ENCODE results near the gene HORMAD1.
"Not testable (repeated sequence)": the region's sequence is repeated elsewhere in the genome, so short reads cannot be mapped to it uniquely, and the experiment has no call there.

Gene HORMAD1, protein sequence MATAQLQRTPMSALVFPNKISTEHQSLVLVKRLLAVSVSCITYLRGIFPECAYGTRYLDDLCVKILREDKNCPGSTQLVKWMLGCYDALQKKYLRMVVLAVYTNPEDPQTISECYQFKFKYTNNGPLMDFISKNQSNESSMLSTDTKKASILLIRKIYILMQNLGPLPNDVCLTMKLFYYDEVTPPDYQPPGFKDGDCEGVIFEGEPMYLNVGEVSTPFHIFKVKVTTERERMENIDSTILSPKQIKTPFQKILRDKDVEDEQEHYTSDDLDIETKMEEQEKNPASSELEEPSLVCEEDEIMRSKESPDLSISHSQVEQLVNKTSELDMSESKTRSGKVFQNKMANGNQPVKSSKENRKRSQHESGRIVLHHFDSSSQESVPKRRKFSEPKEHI

DNA sequence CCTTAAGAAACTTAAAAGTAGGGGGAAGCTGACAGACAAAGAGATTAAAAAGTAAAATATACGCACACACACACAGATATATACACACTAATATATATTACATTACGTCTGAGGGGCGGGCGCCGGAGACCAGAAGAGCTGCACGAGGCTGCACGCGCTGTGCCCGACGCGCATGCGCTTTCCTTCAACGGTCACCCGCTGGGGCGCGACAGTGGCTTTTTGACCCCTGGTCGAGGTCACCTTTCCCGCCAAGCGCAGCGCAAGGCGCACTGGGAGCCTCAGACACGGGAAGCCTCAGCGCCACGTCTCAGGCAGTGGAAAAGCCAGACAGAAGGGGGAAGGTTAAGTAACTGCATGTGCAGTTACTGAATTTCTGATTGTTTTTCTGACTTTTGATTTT is at the start of gene HORMAD1:
HORMAD1 (minus strand) TSS at position 193 of the 400 bp plus-strand sequence. CDS start 1,390 bp downstream, outside the sequence.
- DNase-seq (ENCODE audit: low read depth in 2 of 2): no peak

DNA sequence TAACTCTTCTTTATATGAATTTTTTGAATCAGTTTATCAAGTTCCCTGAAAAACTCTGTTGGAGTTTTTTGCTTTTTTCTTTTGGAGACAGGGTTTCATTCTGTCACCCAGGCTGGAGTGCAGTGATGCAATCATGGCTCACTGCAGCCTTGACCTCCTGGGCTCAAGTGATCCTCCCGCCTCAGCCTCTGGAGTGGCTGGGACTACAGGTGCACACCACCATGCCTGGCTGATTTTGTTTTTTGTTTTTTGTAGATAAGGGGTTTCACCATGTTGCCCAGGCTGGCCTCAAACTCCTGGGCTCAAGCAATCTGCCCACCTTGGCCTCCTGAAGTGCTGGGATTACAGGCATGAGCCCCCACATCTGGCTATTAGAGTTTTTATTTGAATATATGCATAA is 47.0 kb upstream of the HORMAD1 start:
- DNase-seq (ENCODE audit: low read depth in 2 of 2): not testable (repeated sequence)

DNA sequence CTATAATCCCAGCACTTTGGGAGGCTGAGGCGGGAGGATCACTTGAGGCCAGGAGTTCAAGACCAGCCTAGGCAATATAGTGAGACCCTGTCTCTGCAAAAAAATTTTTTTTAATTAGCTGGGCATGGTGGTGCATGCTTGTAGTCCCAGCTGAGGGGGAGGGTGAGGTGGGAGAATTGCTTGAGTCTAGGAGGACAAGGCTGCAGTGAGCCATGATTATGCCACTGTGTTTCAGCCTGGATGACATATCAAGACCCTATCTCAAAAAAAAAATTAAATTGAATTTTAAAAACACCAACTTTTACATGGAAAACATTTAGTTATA is 45.2 kb upstream of the HORMAD1 start:
- not testable (repeated sequence) for DNase-seq (ENCODE audit: low read depth in 2 of 2)

DNA sequence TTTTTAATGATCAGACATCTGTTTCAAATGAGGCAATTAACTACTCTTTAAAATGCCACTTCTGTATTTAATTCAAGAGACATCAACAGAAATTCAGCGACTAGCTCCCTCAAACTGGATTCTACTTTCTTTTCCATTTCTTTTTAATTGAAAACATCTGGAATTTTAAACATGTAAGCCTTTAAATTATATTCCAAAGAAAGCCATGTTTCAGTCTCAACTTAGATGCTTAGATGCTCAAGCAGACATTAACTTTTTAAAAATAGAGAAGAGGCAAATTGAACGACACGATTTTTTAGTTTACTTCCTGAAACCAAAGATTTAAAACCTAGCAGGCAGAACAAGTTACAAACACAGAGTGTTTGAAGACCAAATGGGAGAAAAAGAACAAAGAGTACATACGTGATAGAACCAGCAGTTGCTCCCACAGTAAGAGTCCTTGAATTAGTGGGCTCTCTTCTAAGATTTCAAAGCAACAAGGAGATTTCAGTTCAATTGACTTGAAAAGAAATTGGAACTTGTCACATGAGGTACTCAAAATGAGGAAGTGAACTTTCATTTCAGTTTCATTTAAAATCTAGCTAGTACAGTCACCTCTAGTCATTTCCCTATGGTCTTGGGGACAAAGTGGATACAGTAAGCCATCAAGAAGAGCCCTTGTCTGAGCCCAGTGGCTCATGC is 44.7 kb upstream of the HORMAD1 start, which contains the start of gene CTSS:
CTSS (minus strand) TSS at position 483 of the 681 bp plus-strand sequence. CDS start 1,015 bp downstream, outside the sequence.
- no peak for DNase-seq (ENCODE audit: low read depth in 2 of 2)

GRCh38 chr1:150764617-150765101 is 44.0 kb upstream of the HORMAD1 start:
- DNase-seq (ENCODE audit: low read depth in 2 of 2): no peak

DNA sequence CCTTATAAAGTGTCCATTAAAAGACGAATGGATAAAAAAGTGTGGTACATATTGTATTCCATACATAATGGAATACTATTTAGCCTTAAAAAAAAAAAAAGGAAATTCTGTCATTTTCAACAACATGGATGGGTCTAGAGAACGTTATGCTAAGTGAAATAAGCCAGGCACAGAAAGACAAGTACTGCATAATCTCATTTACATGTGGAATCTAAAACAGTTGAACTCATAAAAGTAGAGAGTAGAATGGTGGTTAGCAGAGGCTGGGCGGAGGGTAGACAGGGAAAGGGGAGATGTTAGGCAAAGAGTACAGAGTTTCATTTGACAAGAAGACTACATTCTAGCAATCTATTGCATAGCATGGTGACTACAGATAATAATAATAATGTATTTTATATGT is 42.3 kb upstream of the HORMAD1 start:
- no peak for DNase-seq (ENCODE audit: low read depth in 2 of 2)

- no peak for DNase-seq (ENCODE audit: low read depth in 2 of 2)
Observed at GRCh38 chr1:150762552-150762951, 41.9 kb upstream of the HORMAD1 start.

DNA sequence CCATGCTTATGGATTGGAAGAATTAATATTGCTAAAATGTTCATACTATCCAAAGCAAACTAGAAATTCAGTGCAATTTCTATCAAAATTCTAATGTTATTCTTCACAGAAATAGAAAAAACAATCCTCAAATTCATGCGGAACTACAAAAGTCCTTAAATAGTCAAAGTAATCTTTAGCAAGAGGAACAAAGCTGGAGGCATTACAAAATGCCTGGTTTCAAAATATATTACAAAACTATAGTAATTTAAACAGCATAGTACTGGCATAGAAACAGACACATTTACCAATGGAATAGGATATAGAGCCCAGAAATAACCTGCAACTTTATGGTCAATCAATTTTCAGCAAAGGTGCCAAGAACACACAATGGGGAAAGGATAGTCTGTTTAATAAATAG is 41.1 kb upstream of the HORMAD1 start:
- no peak for DNase-seq (ENCODE audit: low read depth in 2 of 2)

DNA sequence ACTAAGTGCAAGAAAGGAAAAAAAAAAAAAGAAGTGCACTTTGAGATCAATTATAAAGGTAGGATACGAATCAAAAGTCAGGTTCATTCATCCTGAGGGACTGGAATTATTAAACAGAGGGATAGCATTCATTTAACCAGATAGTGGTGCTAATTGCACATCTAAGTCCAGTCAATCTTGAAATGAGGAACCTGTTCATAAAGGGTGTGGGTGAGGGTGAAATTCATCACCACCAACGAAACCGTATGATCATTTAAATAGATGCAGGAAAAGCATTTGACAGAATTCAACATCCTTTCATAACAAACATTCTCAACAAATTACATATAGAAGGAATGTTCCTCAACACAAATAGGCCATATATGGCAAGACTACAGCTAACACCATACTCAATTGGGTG is 39.3 kb upstream of the HORMAD1 start:
- DNase-seq (ENCODE audit: low read depth in 2 of 2): no peak

DNA sequence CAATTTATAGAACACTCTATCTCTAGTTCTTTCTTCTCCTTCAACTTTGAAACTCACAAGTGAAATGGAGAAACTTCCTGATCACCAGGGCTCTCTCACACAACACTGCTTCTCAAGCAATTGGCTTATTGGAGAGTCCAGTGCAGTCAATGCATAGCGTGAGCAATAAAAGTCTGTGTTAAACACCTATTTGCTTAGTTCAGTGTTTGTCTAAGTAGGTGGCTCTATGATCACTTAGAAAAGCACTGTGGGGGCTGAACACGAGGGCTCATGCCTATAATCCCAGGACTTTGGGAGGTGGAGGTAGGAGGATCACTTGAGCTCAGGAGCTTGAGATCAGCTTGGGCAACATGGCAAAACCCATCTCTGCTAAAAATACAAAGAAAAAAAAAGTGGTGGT is 32.7 kb upstream of the HORMAD1 start:
- DNase-seq (ENCODE audit: low read depth in 2 of 2): no peak

- no peak for DNase-seq (ENCODE audit: low read depth in 2 of 2)
Observed at GRCh38 chr1:150751443-150751842, 30.7 kb upstream of the HORMAD1 start.

- DNase-seq (ENCODE audit: low read depth in 2 of 2): no peak
Observed at GRCh38 chr1:150749720-150750311, 29.1 kb upstream of the HORMAD1 start.

DNA sequence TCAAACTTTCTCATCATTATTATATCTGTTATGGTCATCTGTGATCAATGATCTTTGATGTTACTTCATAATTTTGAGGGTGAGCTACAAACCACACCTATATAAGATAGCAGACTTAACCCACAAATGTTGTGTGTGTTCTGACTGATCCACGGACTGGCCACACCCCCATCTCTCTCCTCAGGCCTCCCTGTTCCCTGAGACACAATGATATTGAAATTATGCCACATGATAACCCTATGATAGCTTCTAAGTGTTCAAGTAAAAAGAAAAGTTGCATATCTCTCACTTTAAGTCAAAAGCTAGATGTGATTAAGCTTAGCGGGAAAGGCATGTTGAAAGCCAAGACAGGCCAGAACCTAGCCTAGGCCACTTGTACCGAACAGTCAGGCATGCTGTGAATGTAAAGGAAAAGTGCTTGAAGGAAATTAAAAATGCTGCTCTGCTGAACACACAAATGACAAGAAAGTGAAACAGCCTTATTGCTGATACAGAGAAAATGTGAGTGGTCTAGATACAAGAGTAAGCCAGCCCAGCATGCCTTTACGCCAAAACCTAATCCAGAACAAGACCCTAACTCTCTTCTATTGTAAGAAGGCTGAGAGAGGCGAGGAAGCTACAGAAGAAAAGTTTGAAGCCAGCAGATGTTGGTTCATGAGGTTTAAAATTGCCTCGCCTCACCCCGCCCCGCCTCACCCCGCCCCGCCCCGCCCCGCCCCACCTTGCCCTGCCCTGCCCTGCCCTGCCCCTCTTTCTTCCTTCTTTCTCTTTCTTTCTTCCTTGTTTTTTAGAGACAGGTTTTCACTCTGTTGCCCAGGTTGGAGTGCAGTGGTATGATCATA is 28.4 kb upstream of the HORMAD1 start:
- DNase-seq (ENCODE audit: low read depth in 2 of 2): no peak

- DNase-seq (ENCODE audit: low read depth in 2 of 2): no peak
Observed at GRCh38 chr1:150730130-150730721, 9.5 kb upstream of the HORMAD1 start.

DNA sequence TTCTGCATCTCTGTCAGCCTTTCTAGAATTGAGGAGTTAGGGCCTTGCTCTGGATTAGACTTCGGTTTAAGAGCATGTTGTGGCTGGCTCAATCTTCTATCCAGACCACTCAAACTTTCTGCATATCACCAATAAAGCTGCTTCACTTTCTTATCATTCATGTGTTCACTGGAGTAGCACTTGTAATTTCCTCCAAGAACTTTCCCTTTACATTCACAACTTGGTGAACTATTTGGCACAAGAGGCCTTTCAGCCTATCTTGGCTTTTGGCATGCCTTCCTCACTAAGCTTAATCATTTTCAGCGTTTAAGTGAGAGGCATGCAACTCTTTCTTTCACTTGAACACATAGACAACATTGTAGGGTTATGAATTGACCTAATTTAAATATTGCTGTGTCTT is 3.6 kb upstream of the HORMAD1 start:
- DNase-seq (ENCODE audit: low read depth in 2 of 2): no peak

DNA sequence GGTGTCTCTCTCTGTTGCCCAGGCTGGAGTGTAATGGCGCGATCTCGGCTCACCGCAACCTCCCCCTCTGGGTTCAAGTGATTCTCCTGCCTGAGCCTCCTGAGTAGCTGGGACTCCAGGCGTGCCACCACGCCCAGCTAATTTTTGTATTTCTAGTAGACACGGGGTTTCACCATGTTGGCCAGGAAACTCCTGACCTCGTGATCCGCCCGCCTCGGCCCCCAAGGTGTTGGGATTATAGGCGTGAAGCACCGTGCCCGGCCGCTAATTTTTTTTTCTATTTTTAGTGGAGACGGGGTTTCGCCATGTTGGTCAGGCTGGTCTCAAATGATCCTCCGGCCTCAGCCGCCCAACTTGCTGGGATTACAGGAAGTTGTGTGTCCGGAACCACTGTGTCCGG is 597 bp downstream of the HORMAD1 start:
- DNase-seq (ENCODE audit: low read depth in 2 of 2): no peak

GRCh38 chr1:150718225-150718891 is 2.3 kb downstream of the HORMAD1 start:
- no peak for DNase-seq (ENCODE audit: low read depth in 2 of 2)

- DNase-seq (ENCODE audit: low read depth in 2 of 2): not testable (repeated sequence)
Observed at GRCh38 chr1:150709031-150709430, 11.7 kb downstream of the HORMAD1 start.

DNA sequence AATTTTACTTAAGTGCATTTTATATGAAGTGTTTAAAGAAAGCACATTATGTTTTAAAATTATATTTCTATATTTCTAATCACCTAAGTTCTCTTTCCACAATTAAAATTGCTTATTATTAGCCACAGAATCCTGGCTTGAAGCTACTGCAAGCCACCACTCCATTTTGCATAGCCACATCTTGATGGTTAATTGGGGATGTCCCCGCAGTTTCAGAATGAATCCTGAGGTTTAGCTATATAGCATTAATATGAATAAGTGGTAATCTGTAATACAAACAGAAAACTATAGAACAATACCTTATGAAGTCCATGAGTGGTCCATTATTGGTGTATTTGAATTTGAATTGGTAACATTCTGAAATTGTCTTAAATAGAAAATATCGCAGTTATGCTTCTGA is 12.1 kb downstream of the HORMAD1 start:
- no peak for DNase-seq (ENCODE audit: low read depth in 2 of 2)

DNA sequence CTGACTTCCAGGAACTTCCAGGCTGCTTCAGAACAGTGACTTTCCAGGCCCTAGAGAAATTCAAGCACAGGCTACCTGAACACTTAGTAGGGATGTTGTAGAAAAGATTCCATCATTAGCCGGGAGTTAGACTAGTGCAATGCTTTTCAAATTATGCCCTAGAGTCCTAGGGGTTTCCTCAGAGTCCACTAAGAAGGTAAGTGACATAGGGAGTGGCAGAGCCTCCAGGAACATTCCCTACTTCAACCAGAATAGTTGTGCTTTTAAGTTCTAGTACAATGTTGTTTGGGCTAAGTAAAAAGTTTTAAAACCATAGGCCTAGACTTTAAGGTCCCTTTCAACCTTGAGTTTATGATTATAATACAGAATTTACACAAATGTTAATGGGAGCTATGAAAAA is 14.6 kb downstream of the HORMAD1 start:
- no peak for DNase-seq (ENCODE audit: low read depth in 2 of 2)

DNA sequence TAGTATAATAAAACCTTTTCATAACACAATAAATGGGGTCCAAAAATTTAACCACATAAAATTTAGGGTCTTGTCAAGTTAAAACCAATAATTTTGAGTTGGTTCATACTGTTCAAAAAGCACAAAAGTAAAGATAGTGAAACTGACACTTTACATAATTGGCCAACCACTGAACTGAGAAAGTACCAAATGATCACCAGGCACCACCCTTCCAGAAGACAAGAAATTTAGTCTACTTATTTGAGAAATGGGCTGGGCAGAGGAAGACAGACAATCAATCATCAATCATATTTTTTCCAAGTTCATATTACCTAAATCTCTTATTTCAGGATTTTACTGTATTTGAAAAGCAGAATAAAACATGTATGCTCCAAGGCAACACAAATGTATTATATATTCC is 17.3 kb downstream of the HORMAD1 start:
- DNase-seq (ENCODE audit: low read depth in 2 of 2): no peak

All from stimulated activated CD8-positive, alpha-beta memory T cell treated with anti-CD3 and anti-CD28 coated beads, Interleukin-2, amount 100 ng/mL, for 1 hour (primary cell).